Keratinocyte (primary cell): ENCODE results near the gene BLACAT1.

Experiments
- CTCF ChIP-seq, 3 experiments: IDR thresholded peaks in 1 of 3; conservative IDR thresholded peaks in 1 of 3; optimal IDR thresholded peaks in 1 of 3; 2 replicates in 2 of 3; 3 replicates in 1 of 3; pipeline versions ENCODE3 to v1.5.1; 2011; ENCODE audit warnings: low read length in 3 of 3, mild to moderate bottlenecking in 3 of 3, moderate library complexity in 2 of 3, control low read depth in 1 of 3, inconsistent platforms in 1 of 3; ENCODE audit not compliant: insufficient read depth in 2 of 3; ENCODE audit errors: extremely low read depth in 1 of 3
- EZH2 ChIP-seq: IDR thresholded peaks from one replicate; pipeline ENCODE4 v1.6.1; 2012; ENCODE audit warnings: inconsistent platforms, mild to moderate bottlenecking, low read length, moderate library complexity

- TF ChIP-seq CTCF (optimal IDR thresholded peaks at IDR 0.05 in 1 of 3, IDR thresholded peaks at IDR 0.05 in 1 of 3, conservative IDR thresholded peaks at IDR 0.05 in 1 of 3; ENCODE audit: extremely low read depth in 1 of 3, insufficient read depth in 2 of 3, low read length in 3 of 3): no peak
- TF ChIP-seq EZH2: no peak
Measured at GRCh38 chr1:205440476-205441317, 15.1 kb downstream of the BLACAT1 start.
